ENCODE data around the gene CHD5. TPM values are rescaled to one million over a fixed set of nuclear protein-coding genes. Genes with fewer than 3 reads are reported as not detected.

CHD5 gene
- 1 to 10 TPM in 2 of 4 donors, under 1 TPM in 2; 0.14 to 1.6 (median 1.2) TPM for total RNA-seq

GRCh38 chr1:6180268-6180706 lies at the start of gene CHD5:
Gene CHD5, minus strand, starts transcription at chr1:6180321. Its CDS starts 298 bp downstream, at chr1:6180023.
- H3K36me3 ChIP-seq, result no peaks in the 10 kb centered on the region
- H3K4me3 ChIP-seq, result peak within 1 kb of the TSS in 2 of 4 donors; percentile 10 to 35
- DNase-seq, result no peak
- WGBS, 2 donors (ENCODE audit: low coverage in 1 of 2), result 5% methylated on average over 33 of the region's 57 CpGs; no CpG with 5 or more reads in 1 of the 2 donors
- in situ Hi-C loops (cut with MboI; ENCODE audit: low pct_ligation_motif_present in 1 of 4, low pct_unique_long_range_greater_than_20kb in 1 of 4, low sequenced_read_pairs in 3 of 4) (no loop called here), intact Hi-C loops (cut with DNase I; ENCODE audit: low total_unique reads) (no loop called here)
- H3K9me3 ChIP-seq, result no peaks in the 10 kb centered on the region
- TF ChIP-seq EP300 (IDR thresholded peaks at IDR 0.05; ENCODE audit: low read depth) (no peak), POLR2AphosphoS5 (IDR thresholded peaks at IDR 0.05) (no peak), CTCF (IDR thresholded peaks at IDR 0.05) (no peak), POLR2A (IDR thresholded peaks at IDR 0.05) (no peak)
- H3K27ac ChIP-seq, result no peak within 1 kb of the TSS
- peaks cover 3 to 27% (median 13%) of the 10 kb centered on the region in 4 donors for H3K4me1 ChIP-seq
- peaks cover 61% of the 10 kb centered on the region for H3K27me3 ChIP-seq

GRCh38 chr1:6225651-6226050 lies 45.5 kb upstream of the CHD5 start:
- Histone ChIP-seq H3K36me3 (peaks cover 0 to 36% (median 17%) of the 10 kb centered on the region in 4 donors), H3K9me3 (no peaks in the 10 kb centered on the region), H3K27me3 (no peaks in the 10 kb centered on the region), H3K27ac (no peak overlapping the region), H3K4me1 (peaks cover 0 to 5% (median 0%) of the 10 kb centered on the region in 4 donors), H3K4me3 (no peak overlapping the region)
- WGBS, 2 donors (ENCODE audit: low coverage in 1 of 2), result 94% methylated on average over 8 of the region's 8 CpGs; no CpG with 5 or more reads in 1 of the 2 donors
- in situ Hi-C loops (cut with MboI; ENCODE audit: low pct_ligation_motif_present in 1 of 4, low pct_unique_long_range_greater_than_20kb in 1 of 4, low sequenced_read_pairs in 3 of 4) (loop anchor here in 1 of 4 donors (25.0 kb wide), 1 partner anchor 187 kb away; the partner anchor contains the start of genes ESPN and HES2), intact Hi-C loops (cut with DNase I; ENCODE audit: low total_unique reads) (no loop called here)
- no peak for DNase-seq
- TF ChIP-seq CTCF (IDR thresholded peaks at IDR 0.05) (no peak), EP300 (IDR thresholded peaks at IDR 0.05; ENCODE audit: low read depth) (no peak), POLR2A (IDR thresholded peaks at IDR 0.05) (no peak), POLR2AphosphoS5 (IDR thresholded peaks at IDR 0.05) (no peak)

- H3K9me3 ChIP-seq, result no peaks in the 10 kb centered on the region
- no peak overlapping the region for H3K27ac ChIP-seq
- peaks cover 0 to 28% (median 14%) of the 10 kb centered on the region in 4 donors for H3K36me3 ChIP-seq
- in situ Hi-C loops (cut with MboI; ENCODE audit: low pct_ligation_motif_present in 1 of 4, low pct_unique_long_range_greater_than_20kb in 1 of 4, low sequenced_read_pairs in 3 of 4) (loop anchor here in 1 of 4 donors (25.0 kb wide), 1 partner anchor 188 kb away; the partner anchor contains the start of genes ESPN and HES2), intact Hi-C loops (cut with DNase I; ENCODE audit: low total_unique reads) (no loop called here)
- no peak overlapping the region for H3K4me3 ChIP-seq
- 89% methylated on average over 15 of the region's 15 CpGs; no CpG with 5 or more reads in 1 of the 2 donors for WGBS, 2 donors (ENCODE audit: low coverage in 1 of 2)
- H3K27me3 ChIP-seq, result no peaks in the 10 kb centered on the region
- DNase-seq, result no peak
- TF ChIP-seq EP300 (IDR thresholded peaks at IDR 0.05; ENCODE audit: low read depth) (no peak), POLR2A (IDR thresholded peaks at IDR 0.05) (no peak), CTCF (IDR thresholded peaks at IDR 0.05) (no peak), POLR2AphosphoS5 (IDR thresholded peaks at IDR 0.05) (no peak)
- peaks cover 0 to 5% (median 0%) of the 10 kb centered on the region in 4 donors for H3K4me1 ChIP-seq
These were observed 44.6 kb upstream of the CHD5 start for GRCh38 chr1:6224718-6225117.

GRCh38 chr1:6223617-6224016 lies 43.5 kb upstream of the CHD5 start:
- H3K36me3 ChIP-seq, result peaks cover 0 to 28% (median 13%) of the 10 kb centered on the region in 4 donors
- TF ChIP-seq POLR2A (IDR thresholded peaks at IDR 0.05) (no peak), EP300 (IDR thresholded peaks at IDR 0.05; ENCODE audit: low read depth) (no peak), POLR2AphosphoS5 (IDR thresholded peaks at IDR 0.05) (no peak), CTCF (IDR thresholded peaks at IDR 0.05) (no peak)
- intact Hi-C loops (cut with DNase I; ENCODE audit: low total_unique reads), result no loop called here

More at GRCh38 chr1:6223617-6224016, 43.5 kb upstream of the CHD5 start:
- 89 to 96% methylated on average over 5 to 13 of the region's 13 CpGs for WGBS, 2 donors (ENCODE audit: low coverage in 1 of 2)
- no peaks in the 10 kb centered on the region for H3K9me3 ChIP-seq
- peaks cover 0 to 5% (median 0%) of the 10 kb centered on the region in 4 donors for H3K4me1 ChIP-seq
- no peaks in the 10 kb centered on the region for H3K27me3 ChIP-seq
- H3K27ac ChIP-seq, result no peak overlapping the region
- H3K4me3 ChIP-seq, result no peak overlapping the region
- in situ Hi-C loops (cut with MboI; ENCODE audit: low pct_ligation_motif_present in 1 of 4, low pct_unique_long_range_greater_than_20kb in 1 of 4, low sequenced_read_pairs in 3 of 4), result no loop called here
- DNase-seq, result no peak
